ENCODE measurements around the gene RRP1. TPM values are rescaled to one million over a fixed set of nuclear protein-coding genes. Genes with fewer than 3 reads are reported as not detected.

RRP1 gene
- total RNA-seq, 1 donor from 2014 or later = 52.0 TPM

- no peak overlapping the region for H3K27ac ChIP-seq
- no peak for DNase-seq (ENCODE audit: low spot score in 2 of 2)
- no peaks in the 10 kb centered on the region for H3K9me3 ChIP-seq
- no peaks in the 10 kb centered on the region for H3K27me3 ChIP-seq
- no peak overlapping the region for H3K4me3 ChIP-seq
- no peak for TF ChIP-seq CTCF (IDR thresholded peaks at IDR 0.05)
- intact Hi-C loops (cut with DNase I) = no loop called here
- H3K4me1 ChIP-seq = peaks cover 0 to 6% of the 10 kb centered on the region in 2 donors
- H3K36me3 ChIP-seq = peaks cover 30 to 36% of the 10 kb centered on the region in 2 donors
Measured at GRCh38 chr21:43806017-43806710, 16.8 kb downstream of the RRP1 start.

- no peaks in the 10 kb centered on the region for H3K27me3 ChIP-seq
- no peaks in the 10 kb centered on the region for H3K9me3 ChIP-seq
- no peak for DNase-seq (ENCODE audit: low spot score in 2 of 2)
- intact Hi-C loops (cut with DNase I) = no loop called here
- TF ChIP-seq CTCF (IDR thresholded peaks at IDR 0.05) = no peak
- peaks cover 10 to 13% of the 10 kb centered on the region in 2 donors for H3K36me3 ChIP-seq
- peaks cover 0 to 6% of the 10 kb centered on the region in 2 donors for H3K4me1 ChIP-seq
- H3K4me3 ChIP-seq = no peak overlapping the region
- H3K27ac ChIP-seq = no peak overlapping the region
Measured at GRCh38 chr21:43808367-43808766, 19.0 kb downstream of the RRP1 start.

GRCh38 chr21:43808832-43809251 lies 19.5 kb downstream of the RRP1 start:
- peaks cover 5 to 9% of the 10 kb centered on the region in 2 donors for H3K36me3 ChIP-seq
- no peak for TF ChIP-seq CTCF (IDR thresholded peaks at IDR 0.05)
- peaks cover 0 to 6% of the 10 kb centered on the region in 2 donors for H3K4me1 ChIP-seq
- DNase-seq (ENCODE audit: low spot score in 2 of 2) = no peak
- H3K27ac ChIP-seq = no peak overlapping the region
- H3K27me3 ChIP-seq = no peaks in the 10 kb centered on the region
- intact Hi-C loops (cut with DNase I) = no loop called here
- H3K9me3 ChIP-seq = no peaks in the 10 kb centered on the region
- no peak overlapping the region for H3K4me3 ChIP-seq

- Histone ChIP-seq H3K27me3 (no peaks in the 10 kb centered on the region), H3K9me3 (no peaks in the 10 kb centered on the region), H3K4me3 (no peak overlapping the region), H3K27ac (no peak overlapping the region), H3K36me3 (peaks cover 3 to 4% of the 10 kb centered on the region in 2 donors), H3K4me1 (peaks cover 0 to 6% of the 10 kb centered on the region in 2 donors)
- intact Hi-C loops (cut with DNase I) = no loop called here
- no peak for DNase-seq (ENCODE audit: low spot score in 2 of 2)
- TF ChIP-seq CTCF (IDR thresholded peaks at IDR 0.05) = no peak
Measured at GRCh38 chr21:43809346-43809799, 20.0 kb downstream of the RRP1 start.

- intact Hi-C loops (cut with DNase I) = loop anchor here (1.0 kb wide), 1 partner anchor 165 kb away; no protein-coding TSS in a partner anchor
- no peak for TF ChIP-seq CTCF (IDR thresholded peaks at IDR 0.05)
- H3K9me3 ChIP-seq = no peaks in the 10 kb centered on the region
- H3K4me1 ChIP-seq = peaks cover 0 to 6% of the 10 kb centered on the region in 2 donors
- no peak overlapping the region for H3K4me3 ChIP-seq
- no peaks in the 10 kb centered on the region for H3K27me3 ChIP-seq
- peaks cover 0 to 4% of the 10 kb centered on the region in 2 donors for H3K36me3 ChIP-seq
- no peak overlapping the region for H3K27ac ChIP-seq
- DNase-seq (ENCODE audit: low spot score in 2 of 2) = no peak
Measured at GRCh38 chr21:43809853-43810504, 20.6 kb downstream of the RRP1 start.
